ENCODE data around the gene MRPL3. TPM values are rescaled to one million over a fixed set of nuclear protein-coding genes. Genes with fewer than 3 reads are reported as not detected.

Gene MRPL3
- total RNA-seq, 1 donor from 2014 or later = 79.9 TPM

DNA sequence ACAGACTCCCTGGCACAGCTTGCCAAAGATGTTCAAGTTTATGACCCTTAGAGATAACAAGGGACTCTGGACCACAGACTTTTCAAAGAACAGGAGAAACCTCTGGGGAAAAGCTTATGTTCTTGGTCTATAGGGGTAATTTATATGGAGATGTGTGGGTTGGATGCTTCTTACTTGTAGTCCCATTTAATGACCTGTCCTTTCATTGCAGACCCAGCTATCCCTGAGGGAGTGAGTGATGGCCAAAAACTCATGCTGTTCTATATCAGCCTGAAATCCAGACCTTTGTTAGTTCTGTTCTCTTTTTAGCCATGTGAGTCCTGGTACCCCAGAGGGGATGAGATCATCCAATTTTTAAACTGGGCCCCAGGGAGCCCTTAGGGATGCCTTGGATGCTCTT lies 43.7 kb upstream of the MRPL3 start:
- Mint-ChIP-seq H3K9me3 (no peaks in the 10 kb centered on the region), H3K4me1 (no peaks in the 10 kb centered on the region), H3K36me3 (ENCODE audit: low read depth) (no peaks in the 10 kb centered on the region), H3K27me3 (peaks cover 4% of the 10 kb centered on the region), H3K27ac (no peak overlapping the region), H3K4me3 (no peak overlapping the region)
- DNase-seq (no peak), ATAC-seq (ENCODE audit: low read depth) (no peak)
- ChIA-PET CTCF (no interaction called here), POLR2A (no interaction called here)
- intact Hi-C loops (cut with micrococcal nuclease) = no loop called here
- no peak for TF ChIP-seq CTCF (IDR thresholded peaks at IDR 0.05)

GRCh38 chr3:131544557-131544956 lies 41.8 kb upstream of the MRPL3 start:
- POLR2A ChIA-PET = no interaction called here
- no peaks in the 10 kb centered on the region for H3K36me3 Mint-ChIP-seq (ENCODE audit: low read depth)
- H3K27ac Mint-ChIP-seq = no peak overlapping the region
- DNase-seq (no peak), ATAC-seq (ENCODE audit: low read depth) (no peak)
- no peak overlapping the region for H3K4me3 Mint-ChIP-seq
- H3K4me1 Mint-ChIP-seq = no peaks in the 10 kb centered on the region
- H3K27me3 Mint-ChIP-seq = peaks cover 6% of the 10 kb centered on the region
- CTCF ChIA-PET = no interaction called here
- intact Hi-C loops (cut with micrococcal nuclease) = no loop called here
- no peak for TF ChIP-seq CTCF (IDR thresholded peaks at IDR 0.05)
- no peaks in the 10 kb centered on the region for H3K9me3 Mint-ChIP-seq

DNA sequence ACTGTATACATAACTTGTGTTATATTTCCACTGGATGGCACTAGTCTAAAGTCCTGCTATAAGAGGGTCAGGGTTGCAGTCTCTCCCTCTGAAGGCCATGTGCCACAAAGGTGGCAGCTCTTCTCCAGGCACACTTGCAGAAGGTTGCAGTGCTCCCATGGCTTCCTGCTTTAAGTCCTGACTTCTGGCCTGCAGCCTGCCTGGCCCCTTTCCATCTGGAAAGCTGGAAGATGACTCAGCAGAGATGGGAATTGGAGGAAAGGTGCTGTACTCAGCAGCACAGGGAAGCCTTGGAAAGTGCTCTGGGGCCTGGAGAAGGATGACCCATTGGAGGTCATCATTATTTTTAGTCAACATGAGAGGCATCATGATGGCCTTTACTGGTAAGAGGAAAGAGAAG lies 40.9 kb upstream of the MRPL3 start:
- TF ChIP-seq CTCF (IDR thresholded peaks at IDR 0.05) = no peak
- DNase-seq (no peak), ATAC-seq (ENCODE audit: low read depth) (no peak)
- ChIA-PET CTCF (no interaction called here), POLR2A (no interaction called here)
- Mint-ChIP-seq H3K4me1 (no peaks in the 10 kb centered on the region), H3K27me3 (peaks cover 6% of the 10 kb centered on the region), H3K9me3 (peaks cover under 1% of the 10 kb centered on the region), H3K4me3 (no peak overlapping the region), H3K27ac (no peak overlapping the region), H3K36me3 (ENCODE audit: low read depth) (no peaks in the 10 kb centered on the region)
- intact Hi-C loops (cut with micrococcal nuclease) = no loop called here

- Mint-ChIP-seq H3K9me3 (peaks cover 2% of the 10 kb centered on the region), H3K4me1 (no peaks in the 10 kb centered on the region), H3K27me3 (peaks cover 4% of the 10 kb centered on the region), H3K36me3 (ENCODE audit: low read depth) (no peaks in the 10 kb centered on the region), H3K4me3 (no peak overlapping the region), H3K27ac (no peak overlapping the region)
- CTCF ChIA-PET = no interaction called here
- intact Hi-C loops (cut with micrococcal nuclease) = no loop called here
- ATAC-seq (ENCODE audit: low read depth) (no peak), DNase-seq (no peak)
- POLR2A ChIA-PET = no interaction called here
- TF ChIP-seq CTCF (IDR thresholded peaks at IDR 0.05) = no peak
Observed at GRCh38 chr3:131541288-131541687, 38.5 kb upstream of the MRPL3 start.

DNA sequence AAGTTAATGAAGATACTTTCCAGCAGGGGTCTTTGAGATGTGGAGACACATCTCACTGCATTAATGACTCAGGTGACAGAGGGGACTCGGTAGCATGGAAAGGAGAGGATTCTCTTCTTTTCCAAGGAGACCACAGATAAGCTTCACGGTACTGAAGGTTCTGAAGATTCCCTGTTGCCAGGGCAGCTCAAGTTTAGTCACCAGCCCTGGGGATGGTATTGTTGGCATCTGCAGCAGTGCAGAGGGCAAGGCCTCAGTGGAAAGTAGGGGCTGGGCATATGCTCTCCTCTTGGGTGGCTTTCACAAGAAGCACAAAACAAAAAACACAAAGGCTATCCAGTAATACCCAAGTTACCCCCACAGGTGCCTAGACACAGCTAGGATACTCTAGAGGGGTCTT lies 38.0 kb upstream of the MRPL3 start:
- CTCF ChIA-PET = no interaction called here
- peaks cover 4% of the 10 kb centered on the region for H3K27me3 Mint-ChIP-seq
- no peak for ATAC-seq (ENCODE audit: low read depth)

More for the DNA sequence above, 38.0 kb upstream of the MRPL3 start:
- no peaks in the 10 kb centered on the region for H3K4me1 Mint-ChIP-seq
- DNase-seq = no peak
- no peak overlapping the region for H3K27ac Mint-ChIP-seq
- H3K36me3 Mint-ChIP-seq (ENCODE audit: low read depth) = no peaks in the 10 kb centered on the region
- H3K4me3 Mint-ChIP-seq = no peak overlapping the region
- intact Hi-C loops (cut with micrococcal nuclease) = no loop called here
- TF ChIP-seq CTCF (IDR thresholded peaks at IDR 0.05) = no peak
- H3K9me3 Mint-ChIP-seq = peaks cover 2% of the 10 kb centered on the region
- POLR2A ChIA-PET = no interaction called here

Measured in activated B cell treated with CpG ODN at 0.5 μM for 24 hours (primary cell).